GM12873 (cell line): ENCODE data around the gene MAP3K1.

Experiments
- TF ChIP-seq, protein P1 (sequence below): IDR thresholded peaks from 2 replicates; pipeline ENCODE4 v1.5.1; 2012; ENCODE audit warnings: low read depth, mild to moderate bottlenecking, moderate library complexity, low read length, control low read depth; ENCODE audit not compliant: insufficient read depth; ENCODE audit errors: missing control alignments

The MAP3K1 gene

DNA sequence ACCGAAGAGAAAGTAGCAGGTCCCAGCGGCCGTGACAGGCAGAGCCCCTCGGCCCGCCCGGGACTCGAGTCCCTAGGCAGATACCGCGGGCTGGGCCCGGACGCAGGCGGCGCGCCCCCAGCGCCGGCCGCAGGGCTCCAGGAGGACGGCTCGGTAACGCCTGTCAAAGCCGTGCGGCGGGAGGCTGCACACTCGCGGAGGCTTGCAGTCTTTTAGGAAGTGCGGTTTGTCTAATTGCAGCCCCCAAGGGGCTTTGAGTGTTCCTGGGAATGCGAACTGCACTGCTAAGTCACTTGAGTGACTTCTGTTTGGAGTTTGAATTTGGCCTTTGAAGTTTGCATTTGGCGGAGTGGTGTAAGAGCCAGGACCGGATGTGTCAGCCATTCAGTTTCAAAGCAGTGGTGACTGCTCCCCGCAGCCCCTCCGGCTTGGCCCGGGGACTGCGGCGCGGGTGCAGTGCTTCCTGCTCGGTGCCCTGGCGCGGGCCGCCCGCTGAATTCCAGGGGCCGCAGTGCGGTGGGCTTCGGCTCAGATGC is 1.3 kb downstream of the MAP3K1 start:
- TF ChIP-seq, protein P1, sequence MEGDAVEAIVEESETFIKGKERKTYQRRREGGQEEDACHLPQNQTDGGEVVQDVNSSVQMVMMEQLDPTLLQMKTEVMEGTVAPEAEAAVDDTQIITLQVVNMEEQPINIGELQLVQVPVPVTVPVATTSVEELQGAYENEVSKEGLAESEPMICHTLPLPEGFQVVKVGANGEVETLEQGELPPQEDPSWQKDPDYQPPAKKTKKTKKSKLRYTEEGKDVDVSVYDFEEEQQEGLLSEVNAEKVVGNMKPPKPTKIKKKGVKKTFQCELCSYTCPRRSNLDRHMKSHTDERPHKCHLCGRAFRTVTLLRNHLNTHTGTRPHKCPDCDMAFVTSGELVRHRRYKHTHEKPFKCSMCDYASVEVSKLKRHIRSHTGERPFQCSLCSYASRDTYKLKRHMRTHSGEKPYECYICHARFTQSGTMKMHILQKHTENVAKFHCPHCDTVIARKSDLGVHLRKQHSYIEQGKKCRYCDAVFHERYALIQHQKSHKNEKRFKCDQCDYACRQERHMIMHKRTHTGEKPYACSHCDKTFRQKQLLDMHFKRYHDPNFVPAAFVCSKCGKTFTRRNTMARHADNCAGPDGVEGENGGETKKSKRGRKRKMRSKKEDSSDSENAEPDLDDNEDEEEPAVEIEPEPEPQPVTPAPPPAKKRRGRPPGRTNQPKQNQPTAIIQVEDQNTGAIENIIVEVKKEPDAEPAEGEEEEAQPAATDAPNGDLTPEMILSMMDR: no peak

DNA sequence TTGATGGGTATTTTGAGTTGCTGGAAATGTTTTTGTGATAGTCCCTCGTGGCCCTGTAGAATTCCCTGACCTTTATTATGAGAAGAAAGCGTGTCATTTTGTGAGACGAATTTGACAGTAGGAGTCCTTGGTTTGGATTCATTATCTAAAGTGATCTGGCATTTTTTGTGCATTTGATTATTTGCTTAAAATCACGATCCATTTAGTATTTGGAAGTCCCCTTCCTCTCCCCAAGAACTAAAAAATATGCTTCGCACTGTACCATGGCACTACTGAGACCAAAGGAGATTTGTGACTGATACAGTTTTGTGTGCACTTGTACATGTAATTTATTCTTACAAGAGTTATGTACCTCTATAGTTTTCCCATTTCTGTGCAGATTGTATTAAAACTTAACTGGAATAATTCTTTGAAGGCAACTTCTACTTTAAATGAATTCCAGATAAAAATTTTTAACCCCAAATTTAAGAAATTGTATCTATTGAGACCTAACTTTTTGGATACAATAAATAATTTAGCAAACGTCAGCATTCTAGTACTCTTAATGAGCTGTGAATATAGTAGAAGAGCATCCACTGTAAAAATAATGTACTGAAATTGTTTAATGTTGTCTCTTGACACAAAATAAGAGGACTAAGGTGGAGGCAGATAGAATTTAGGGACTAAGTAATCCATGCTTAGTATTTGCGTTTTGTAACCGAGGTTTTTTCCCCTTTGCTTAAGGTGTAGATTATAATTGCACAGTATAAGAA is 2.1 kb downstream of the MAP3K1 start:
- TF ChIP-seq, protein P1: no peak

DNA sequence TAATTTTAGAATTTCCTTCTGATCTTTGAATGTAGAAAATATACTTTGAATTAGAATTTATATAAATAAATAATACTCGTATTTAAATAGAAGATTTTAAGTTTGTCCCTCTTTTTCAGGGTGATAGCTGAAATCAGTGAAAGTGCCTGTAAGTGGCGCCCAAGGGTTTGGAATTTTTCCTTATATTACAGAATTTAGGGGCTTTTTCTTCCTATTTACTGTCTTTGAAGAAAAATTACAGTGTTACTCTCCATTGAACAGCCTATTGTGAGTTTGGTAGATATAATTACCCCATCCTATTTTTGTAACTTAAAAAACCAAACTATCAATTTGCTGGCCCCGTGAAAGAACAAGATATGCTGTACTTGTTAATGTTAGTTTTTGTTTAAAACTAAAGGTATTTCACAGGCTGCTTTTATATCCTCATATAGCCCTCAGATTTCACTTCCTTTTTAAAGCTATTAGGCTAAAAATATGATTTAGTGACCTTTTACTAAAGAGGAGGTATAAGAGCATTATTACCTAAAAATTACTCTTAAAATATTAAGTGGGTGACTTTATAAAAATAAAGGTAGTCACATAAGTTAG is 3.2 kb downstream of the MAP3K1 start:
- TF ChIP-seq, protein P1: no peak

DNA sequence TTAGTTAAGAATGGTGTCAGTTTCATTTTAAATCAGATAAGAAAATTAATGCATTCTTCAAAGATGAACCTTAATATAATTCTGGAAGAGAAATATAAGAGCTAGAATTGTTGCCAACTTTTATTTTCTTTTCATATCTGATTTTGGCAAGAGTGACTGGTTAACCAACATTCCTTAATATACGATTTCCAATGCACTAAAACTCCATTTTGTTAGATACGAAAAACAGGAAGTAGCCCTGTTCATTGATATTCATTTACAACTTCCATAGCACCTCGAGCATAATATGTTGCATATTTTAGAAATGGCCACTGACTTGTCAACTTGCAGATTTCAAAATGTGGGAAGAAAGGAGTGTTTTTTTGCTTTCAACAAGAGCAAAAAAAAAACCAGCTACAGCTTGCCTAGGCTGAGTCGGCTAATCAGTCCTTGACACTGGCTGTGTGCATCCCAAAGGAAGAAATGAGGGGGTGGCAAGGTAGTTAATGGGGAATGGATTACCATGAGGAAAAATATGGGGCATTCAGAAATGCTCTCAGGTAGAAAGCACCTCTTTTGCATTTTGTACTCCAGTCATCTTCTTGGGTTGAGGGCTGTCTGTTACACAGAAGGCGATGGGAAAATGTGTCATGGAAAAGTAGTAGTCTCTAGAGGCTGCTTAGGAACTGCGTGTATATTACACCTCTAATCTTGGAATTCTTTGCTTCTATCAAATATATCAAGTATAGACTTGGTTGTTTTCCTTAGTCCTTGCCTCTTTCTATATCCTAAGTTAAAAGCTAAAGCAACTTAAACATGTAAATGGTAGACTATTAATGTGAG is 3.9 kb downstream of the MAP3K1 start:
- TF ChIP-seq, protein P1: no peak

DNA sequence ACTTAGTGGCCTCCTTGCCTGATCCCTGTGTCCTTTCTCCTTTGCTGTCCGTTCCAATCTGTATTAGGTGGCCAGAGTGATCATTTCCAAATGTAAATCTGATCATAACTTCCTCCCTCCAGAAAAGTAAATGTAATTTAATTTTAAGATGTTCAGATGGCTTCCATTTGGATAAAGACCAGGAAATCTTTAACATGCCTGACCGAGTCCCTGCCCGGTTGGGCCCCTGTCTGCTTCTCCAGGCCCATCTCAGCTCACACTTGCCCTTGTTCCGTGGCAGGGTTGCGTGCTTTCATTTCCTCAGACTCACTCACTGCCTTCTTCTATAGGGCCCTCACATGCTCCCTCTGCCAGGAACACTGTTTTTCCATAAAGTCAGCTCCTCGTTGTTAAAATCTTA is 7.6 kb downstream of the MAP3K1 start:
- TF ChIP-seq, protein P1: no peak

DNA sequence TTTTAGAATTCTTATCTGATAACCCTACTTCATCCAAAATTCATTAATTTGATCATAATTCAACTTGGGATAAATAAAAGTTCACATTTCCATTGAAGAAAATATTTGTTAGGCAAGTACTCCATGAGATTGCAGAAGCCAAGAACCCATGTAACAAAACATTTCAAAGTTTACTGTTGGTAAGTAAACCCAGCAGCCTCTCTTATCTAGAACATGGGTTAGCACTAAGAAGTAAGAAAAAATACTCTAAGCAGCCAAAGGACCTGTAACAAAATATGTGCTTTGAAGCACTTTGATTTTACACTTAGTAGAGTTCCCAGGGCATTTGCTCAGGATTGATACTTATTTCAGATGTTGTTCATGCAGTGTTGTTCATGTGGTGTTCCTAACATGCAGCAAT is 8.7 kb downstream of the MAP3K1 start:
- TF ChIP-seq, protein P1: no peak
